Measurements from ENCODE around the gene TBC1D14. TPM values are rescaled to one million over a fixed set of nuclear protein-coding genes. Genes with fewer than 3 reads are reported as not detected.

The TBC1D14 gene
- total and polyA plus RNA-seq, 10 of the 15 experiments (the other 5 are each of a cell fraction or from before 2014, with no cell fraction given): 0.87 to 39.3 (median 30.1) TPM

DNA sequence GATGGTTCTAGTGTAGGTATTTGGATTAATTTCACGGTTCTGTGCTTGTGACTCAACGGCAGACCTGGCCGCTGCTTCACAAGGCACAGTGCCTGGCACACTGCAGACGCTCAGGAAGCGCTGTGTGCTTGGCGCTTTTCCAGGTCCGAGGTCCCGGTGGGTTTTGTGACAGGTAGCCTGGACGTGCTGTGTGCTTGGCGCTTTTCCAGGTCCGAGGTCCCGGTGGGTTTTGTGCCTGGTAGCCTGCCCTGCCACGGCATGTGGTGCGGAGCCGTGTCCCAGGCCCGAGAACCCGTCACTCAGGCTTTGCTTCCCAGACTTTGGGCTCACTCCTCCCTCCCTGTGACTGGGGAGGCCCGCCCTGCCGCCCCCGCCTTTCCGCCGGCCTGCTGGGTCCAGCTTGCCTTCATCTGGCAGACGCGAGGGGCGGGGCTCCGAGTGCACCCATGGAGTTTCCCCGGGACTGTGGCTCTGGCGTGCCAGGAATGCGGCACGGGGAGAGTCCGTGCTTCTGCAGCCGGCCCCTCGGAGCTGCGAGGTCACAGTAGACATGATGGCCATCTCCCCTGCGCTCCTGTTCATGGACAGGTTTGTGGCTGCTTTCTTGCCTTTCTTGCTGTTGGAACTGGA is 44.2 kb downstream of the TBC1D14 start:
- Histone ChIP-seq H3K4me1 (ENCODE audit: control insufficient read depth, insufficient read depth, low read length) (no peaks in the 10 kb centered on the region), H3K36me3 (ENCODE audit: control insufficient read depth in 2 of 2, insufficient read depth in 2 of 2, low read length in 1 of 2) (no peaks in the 10 kb centered on the region; a peak in 1 of 4 replicates), H3K4me3 (no peak overlapping the region), H3K27ac (ENCODE audit: control insufficient read depth, insufficient read depth) (no peak overlapping the region), H4K20me1 (ENCODE audit: control insufficient read depth, insufficient read depth) (no peaks in the 10 kb centered on the region), H3K27me3 (replicated peaks in 1 of 2; ENCODE audit: control insufficient read depth in 2 of 2, insufficient read depth in 2 of 2, low read length in 1 of 2) (no peaks in the 10 kb centered on the region), H3K9me3 (replicated peaks; ENCODE audit: control insufficient read depth, insufficient read depth, low read length) (no peaks in the 10 kb centered on the region), H3K9ac (ENCODE audit: control insufficient read depth, insufficient read depth, low read length) (no peak overlapping the region), H2AFZ (ENCODE audit: control insufficient read depth, low read depth, low read length) (no peak overlapping the region), H3K79me2 (ENCODE audit: control insufficient read depth, insufficient read depth, low read length) (no peaks in the 10 kb centered on the region; the same call in 1 of the 2 replicates), H3K4me2 (ENCODE audit: control insufficient read depth, insufficient read depth) (no peak overlapping the region)
- FAIRE-seq (no peak), ATAC-seq (no peak), DNase-seq (ENCODE audit: low read depth, low spot score) (no peak)
- WGBS (ENCODE audit: insufficient coverage, insufficient replicate concordance, low lambda C conversion rate, missing lambda C conversion rate): 96% methylated on average over 30 of the region's 35 CpGs
- TF ChIP-seq MXI1 (IDR thresholded peaks at IDR 0.05; ENCODE audit: low read depth, low read length): no peak
- TF ChIP-seq POU2F2 (IDR thresholded peaks at IDR 0.05; ENCODE audit: borderline replicate concordance, low read depth, low read length): no peak
- no peak for TF ChIP-seq ASH2L (IDR thresholded peaks at IDR 0.05; ENCODE audit: borderline replicate concordance, low read depth)
- TF ChIP-seq, protein P1, sequence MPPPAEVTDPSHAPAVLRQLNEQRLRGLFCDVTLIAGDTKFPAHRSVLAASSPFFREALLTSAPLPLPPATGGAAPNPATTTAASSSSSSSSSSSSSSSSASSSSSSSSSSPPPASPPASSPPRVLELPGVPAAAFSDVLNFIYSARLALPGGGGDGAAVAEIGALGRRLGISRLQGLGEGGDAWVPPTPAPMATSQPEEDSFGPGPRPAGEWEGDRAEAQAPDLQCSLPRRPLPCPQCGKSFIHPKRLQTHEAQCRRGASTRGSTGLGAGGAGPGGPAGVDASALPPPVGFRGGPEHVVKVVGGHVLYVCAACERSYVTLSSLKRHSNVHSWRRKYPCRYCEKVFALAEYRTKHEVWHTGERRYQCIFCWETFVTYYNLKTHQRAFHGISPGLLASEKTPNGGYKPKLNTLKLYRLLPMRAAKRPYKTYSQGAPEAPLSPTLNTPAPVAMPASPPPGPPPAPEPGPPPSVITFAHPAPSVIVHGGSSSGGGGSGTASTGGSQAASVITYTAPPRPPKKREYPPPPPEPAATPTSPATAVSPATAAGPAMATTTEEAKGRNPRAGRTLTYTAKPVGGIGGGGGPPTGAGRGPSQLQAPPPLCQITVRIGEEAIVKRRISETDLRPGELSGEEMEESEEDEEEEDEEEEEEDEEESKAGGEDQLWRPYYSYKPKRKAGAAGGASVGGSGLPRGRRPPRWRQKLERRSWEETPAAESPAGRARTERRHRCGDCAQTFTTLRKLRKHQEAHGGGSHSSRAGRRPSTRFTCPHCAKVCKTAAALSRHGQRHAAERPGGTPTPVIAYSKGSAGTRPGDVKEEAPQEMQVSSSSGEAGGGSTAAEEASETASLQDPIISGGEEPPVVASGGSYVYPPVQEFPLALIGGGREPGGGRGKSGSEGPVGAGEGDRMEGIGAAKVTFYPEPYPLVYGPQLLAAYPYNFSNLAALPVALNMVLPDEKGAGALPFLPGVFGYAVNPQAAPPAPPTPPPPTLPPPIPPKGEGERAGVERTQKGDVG (CRISPR knock-in tag; IDR thresholded peaks at IDR 0.05): no peak
- no peak for TF ChIP-seq ZSCAN29 (IDR thresholded peaks at IDR 0.05)
- no peak for TF ChIP-seq PAX5 (IDR thresholded peaks at IDR 0.05; ENCODE audit: borderline replicate concordance, low read depth, low read length)
- TF ChIP-seq, protein P2, sequence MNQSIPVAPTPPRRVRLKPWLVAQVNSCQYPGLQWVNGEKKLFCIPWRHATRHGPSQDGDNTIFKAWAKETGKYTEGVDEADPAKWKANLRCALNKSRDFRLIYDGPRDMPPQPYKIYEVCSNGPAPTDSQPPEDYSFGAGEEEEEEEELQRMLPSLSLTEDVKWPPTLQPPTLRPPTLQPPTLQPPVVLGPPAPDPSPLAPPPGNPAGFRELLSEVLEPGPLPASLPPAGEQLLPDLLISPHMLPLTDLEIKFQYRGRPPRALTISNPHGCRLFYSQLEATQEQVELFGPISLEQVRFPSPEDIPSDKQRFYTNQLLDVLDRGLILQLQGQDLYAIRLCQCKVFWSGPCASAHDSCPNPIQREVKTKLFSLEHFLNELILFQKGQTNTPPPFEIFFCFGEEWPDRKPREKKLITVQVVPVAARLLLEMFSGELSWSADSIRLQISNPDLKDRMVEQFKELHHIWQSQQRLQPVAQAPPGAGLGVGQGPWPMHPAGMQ (IDR thresholded peaks at IDR 0.05; ENCODE audit: borderline replicate concordance): no peak
- no peak for TF ChIP-seq ZNF217 (IDR thresholded peaks at IDR 0.05)
- TF ChIP-seq PML (IDR thresholded peaks at IDR 0.05; ENCODE audit: low read length): no peak
- TF ChIP-seq FOS (IDR thresholded peaks at IDR 0.05; ENCODE audit: borderline replicate concordance, extremely low read depth, insufficient read length): no peak
- no peak for TF ChIP-seq LARP7 (IDR thresholded peaks at IDR 0.05)
- no peak for TF ChIP-seq ZNF207 (IDR thresholded peaks at IDR 0.05; ENCODE audit: borderline replicate concordance)
- no peak for TF ChIP-seq KLF5 (IDR thresholded peaks at IDR 0.05; ENCODE audit: partially characterized antibody)
- SMC1A ChIA-PET (ENCODE audit: uncharacterized antibody, unreplicated experiment): interaction anchor here (1.1 kb wide), 1 partner anchor 97 kb away, joined by 3 read pairs; no protein-coding TSS in a partner anchor
- POLR2A ChIA-PET: no interaction called here
- no TSS peak for BruUV-seq (replicated peaks)
- RAD21 ChIA-PET (ENCODE audit: unreplicated experiment): no interaction called here
- CTCF ChIA-PET: no interaction called here
- in situ Hi-C loops (cut with MboI) (no loop called here), intact Hi-C loops (cut with micrococcal nuclease; ENCODE audit: unreplicated experiment) (no loop called here)
